ENCODE measurements around the gene EMC8.
A peak's percentile ranks its signal among the peaks of the same experiment; 100 is the strongest.

EMC8 gene

GRCh38 chr16:85829171-85829719, 29.9 kb upstream of the EMC8 start:
- DNase-seq (ENCODE audit: low read depth), result no peak
- no peak for TF ChIP-seq CTCF (IDR thresholded peaks at IDR 0.05; ENCODE audit: insufficient read depth, low read depth, low read length, missing control alignments)
- H3K4me3 ChIP-seq (ENCODE audit: low read depth, low read length), result no peak overlapping the region

- no peak for TF ChIP-seq CTCF (IDR thresholded peaks at IDR 0.05; ENCODE audit: insufficient read depth, low read depth, low read length, missing control alignments)
- no peak for DNase-seq (ENCODE audit: low read depth)
- H3K4me3 ChIP-seq (ENCODE audit: low read depth, low read length), result no peak overlapping the region
These were observed 28.8 kb upstream of the EMC8 start for GRCh38 chr16:85828166-85828565.

GRCh38 chr16:85826686-85827247, 27.4 kb upstream of the EMC8 start:
- H3K4me3 ChIP-seq (ENCODE audit: low read depth, low read length), result no peak overlapping the region
- DNase-seq (ENCODE audit: low read depth), result no peak
- no peak for TF ChIP-seq CTCF (IDR thresholded peaks at IDR 0.05; ENCODE audit: insufficient read depth, low read depth, low read length, missing control alignments)

GRCh38 chr16:85825326-85825725, 26.0 kb upstream of the EMC8 start:
- peak; percentile 35 for TF ChIP-seq CTCF (IDR thresholded peaks at IDR 0.05; ENCODE audit: insufficient read depth, low read depth, low read length, missing control alignments)
- no peak overlapping the region for H3K4me3 ChIP-seq (ENCODE audit: low read depth, low read length)
- DNase-seq (ENCODE audit: low read depth), result no peak

- H3K4me3 ChIP-seq (ENCODE audit: low read depth, low read length), result no peak overlapping the region
- peak; percentile 26 for DNase-seq (ENCODE audit: low read depth)
- TF ChIP-seq CTCF (IDR thresholded peaks at IDR 0.05; ENCODE audit: insufficient read depth, low read depth, low read length, missing control alignments), result no peak
These were observed 25.1 kb upstream of the EMC8 start for GRCh38 chr16:85824161-85825135.

GRCh38 chr16:85823328-85823920, 24.1 kb upstream of the EMC8 start:
- no peak overlapping the region for H3K4me3 ChIP-seq (ENCODE audit: low read depth, low read length)
- DNase-seq (ENCODE audit: low read depth), result no peak
- no peak for TF ChIP-seq CTCF (IDR thresholded peaks at IDR 0.05; ENCODE audit: insufficient read depth, low read depth, low read length, missing control alignments)

All from GM12865 (cell line).